ENCODE measurements around the gene KIAA1671.

Gene KIAA1671

GRCh38 chr22:25007444-25008106, 55.1 kb downstream of the KIAA1671 start:
- no peak overlapping the region for H3K4me3 ChIP-seq (replicated peaks; ENCODE audit: low read depth, low read length)
- DNase-seq (ENCODE audit: low read depth) = no peak
- TF ChIP-seq CTCF (IDR thresholded peaks at IDR 0.05; ENCODE audit: low read length, missing control alignments) = no peak

- no peak for DNase-seq (ENCODE audit: low read depth)
- no peak overlapping the region for H3K4me3 ChIP-seq (replicated peaks; ENCODE audit: low read depth, low read length)
- no peak for TF ChIP-seq CTCF (IDR thresholded peaks at IDR 0.05; ENCODE audit: low read length, missing control alignments)
These were observed 56.1 kb downstream of the KIAA1671 start for GRCh38 chr22:25008666-25009065.

DNA sequence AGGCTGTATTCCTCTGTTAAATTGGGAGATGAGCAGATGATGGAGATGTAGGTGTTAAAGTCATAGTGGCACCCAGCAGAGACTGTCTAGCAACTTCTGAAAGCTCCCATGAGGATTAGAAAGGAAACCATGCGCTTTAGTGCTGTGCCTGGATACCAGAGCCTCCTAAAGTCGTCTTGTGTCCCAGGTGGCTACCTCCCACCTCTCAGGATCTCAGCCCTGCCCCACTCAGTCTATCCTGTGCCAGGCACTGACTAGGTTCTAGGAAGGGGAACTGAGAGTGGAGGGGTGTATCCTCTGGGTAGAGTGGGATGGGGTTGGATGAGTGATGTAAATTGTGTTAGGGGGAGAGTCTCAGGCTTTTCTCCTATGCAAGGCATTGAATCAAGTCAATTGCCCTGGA, 60.2 kb downstream of the KIAA1671 start:
- no peak for TF ChIP-seq CTCF (IDR thresholded peaks at IDR 0.05; ENCODE audit: low read length, missing control alignments)
- no peak overlapping the region for H3K4me3 ChIP-seq (replicated peaks; ENCODE audit: low read depth, low read length)
- no peak for DNase-seq (ENCODE audit: low read depth)

GRCh38 chr22:25013607-25014006, 61.1 kb downstream of the KIAA1671 start:
- no peak for DNase-seq (ENCODE audit: low read depth)
- TF ChIP-seq CTCF (IDR thresholded peaks at IDR 0.05; ENCODE audit: low read length, missing control alignments) = no peak

DNA sequence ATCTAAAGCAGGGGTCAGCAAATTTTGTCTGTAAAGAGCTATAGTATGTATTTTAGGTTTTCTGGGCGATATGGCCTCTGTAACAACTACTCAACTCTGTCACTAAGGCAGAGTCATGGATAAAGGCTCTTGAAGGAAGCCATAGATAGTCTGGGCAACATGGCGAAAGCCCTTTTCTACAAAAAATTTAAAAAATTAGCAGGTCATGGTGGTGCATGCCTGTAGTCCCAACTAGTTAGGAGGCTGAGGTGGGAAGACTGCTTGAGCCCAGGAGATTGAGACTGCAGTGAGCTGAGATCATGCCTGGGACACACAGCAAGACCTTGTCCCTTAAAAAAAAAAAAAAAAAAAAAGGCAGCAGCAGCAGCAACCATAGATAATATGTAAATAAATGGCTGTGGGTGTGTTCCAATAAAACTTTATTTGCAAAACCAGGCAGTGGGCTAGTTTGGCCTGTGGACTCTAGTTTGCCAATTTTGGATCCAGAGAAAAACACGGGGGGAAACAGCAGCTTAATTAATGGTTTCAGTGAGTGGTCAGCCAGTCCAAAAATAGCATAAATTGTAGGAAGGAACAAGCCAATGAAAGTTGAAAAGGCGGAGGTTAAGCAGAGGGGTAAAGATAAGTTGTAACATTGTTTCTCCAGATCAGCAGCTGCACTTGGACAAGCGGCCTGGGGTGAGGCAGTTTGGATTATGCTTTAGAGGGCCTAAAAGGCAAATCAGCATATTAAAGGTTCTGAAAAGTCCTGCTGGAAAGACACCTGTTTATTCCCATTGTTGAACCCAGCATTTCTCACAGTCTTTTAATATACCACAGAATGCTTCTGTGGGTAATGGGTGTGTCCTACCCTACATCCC, 62.6 kb downstream of the KIAA1671 start:
- no peak for TF ChIP-seq CTCF (IDR thresholded peaks at IDR 0.05; ENCODE audit: low read length, missing control alignments)
- DNase-seq (ENCODE audit: low read depth) = no peak

More at GRCh38 chr22:25013607-25014006, 61.1 kb downstream of the KIAA1671 start:
- H3K4me3 ChIP-seq (replicated peaks; ENCODE audit: low read depth, low read length) = no peak overlapping the region

DNA sequence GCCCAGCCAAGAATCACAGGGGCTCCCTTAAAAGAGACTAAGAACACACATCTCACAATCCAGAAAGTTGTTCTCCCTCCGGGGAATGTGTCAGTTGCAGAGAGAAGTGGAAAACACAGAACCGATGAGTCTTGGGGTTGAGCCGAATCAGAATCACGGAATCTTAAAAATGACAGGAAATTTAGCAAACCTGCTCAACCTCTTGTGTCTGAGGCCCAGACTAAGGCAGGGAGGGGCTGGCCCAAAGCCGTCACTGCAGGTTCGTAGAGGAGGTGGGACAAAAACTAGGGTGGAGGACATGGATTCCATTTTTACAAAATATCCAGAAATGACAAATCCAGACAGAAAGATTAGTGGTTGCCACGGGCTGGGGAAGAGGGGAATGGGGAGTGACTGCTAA, 63.8 kb downstream of the KIAA1671 start:
- no peak overlapping the region for H3K4me3 ChIP-seq (replicated peaks; ENCODE audit: low read depth, low read length)
- no peak for DNase-seq (ENCODE audit: low read depth)
- TF ChIP-seq CTCF (IDR thresholded peaks at IDR 0.05; ENCODE audit: low read length, missing control alignments) = no peak

More for the DNA sequence above, 62.6 kb downstream of the KIAA1671 start:
- H3K4me3 ChIP-seq (replicated peaks; ENCODE audit: low read depth, low read length) = no peak overlapping the region
